ENCODE results near the gene TBXA2R. TPM values are rescaled to one million over a fixed set of nuclear protein-coding genes. Genes with fewer than 3 reads are reported as not detected.

Gene TBXA2R
- total and polyA plus RNA-seq, 2 of the 4 experiments (the other 2 are of a cell fraction) = 0.36 to 2.3 TPM

- Histone ChIP-seq H3K36me3 (ENCODE audit: control insufficient read depth, insufficient read depth, low read length) (peaks cover 20% of the 10 kb centered on the region), H2BK20ac (ENCODE audit: low read depth, low read length) (no peak overlapping the region), H3K4me1 (ENCODE audit: control insufficient read depth, insufficient read depth, low read length) (peaks cover 11% of the 10 kb centered on the region), H3K9ac (ENCODE audit: low read depth, low read length) (peak overlapping the region; percentile 61), H2AK5ac (ENCODE audit: low read depth, low read length) (peak overlapping the region; percentile 96), H3K27me3 (ENCODE audit: control insufficient read depth, insufficient read depth, low read length) (no peaks in the 10 kb centered on the region), H3K4ac (ENCODE audit: low read depth, low read length) (peak overlapping the region; percentile 89), H3K23ac (ENCODE audit: low read depth, low read length) (peak overlapping the region; percentile 85; the same call in 1 of the 2 replicates), H2BK120ac (ENCODE audit: low read depth, low read length) (no peak overlapping the region), H2BK15ac (ENCODE audit: low read depth, low read length) (peak overlapping the region; percentile 32; the same call in 1 of the 3 replicates), H3K9me3 (ENCODE audit: control insufficient read depth, insufficient read depth, low read length) (no peaks in the 10 kb centered on the region), H3K79me1 (ENCODE audit: low read depth in 1 of 2, low read length in 2 of 2) (peaks cover 7 to 17% of the 10 kb centered on the region in 2 experiments), H4K8ac (ENCODE audit: low read depth in 2 of 2, low read length in 2 of 2) (peak overlapping the region; percentile 92 to 94), H3K9me1 (ENCODE audit: insufficient read depth, low read length) (0 out of 2 replicates have a peak, but pooled peaks cover 6% of the 10 kb centered on the region), H3K56ac (ENCODE audit: extremely low read depth, insufficient read depth, low read length) (no peak overlapping the region), H2BK5ac (ENCODE audit: low read depth, low read length, poor library complexity, severe bottlenecking) (peak overlapping the region; percentile 30), H4K5ac (ENCODE audit: low read depth, low read length) (peak overlapping the region; percentile 77), H2AFZ (replicated peaks; ENCODE audit: low read length, poor library complexity) (peak overlapping the region; percentile 98), H4K20me1 (ENCODE audit: insufficient read depth, low read length) (no peaks in the 10 kb centered on the region), H2AK9ac (replicated peaks; ENCODE audit: low read depth, low read length, poor library complexity) (peak overlapping the region; percentile 98), H4K91ac (ENCODE audit: insufficient read depth, low read depth, low read length) (peak overlapping the region; percentile 56), H3K18ac (ENCODE audit: low read depth, low read length) (no peak overlapping the region), H3K4me3 (ENCODE audit: insufficient read depth, low read depth, low read length) (peak overlapping the region; percentile 56), H3K27ac (ENCODE audit: insufficient read depth, low read length) (peak overlapping the region; percentile 59), H3K14ac (replicated peaks; ENCODE audit: low read depth, low read length) (peak overlapping the region; percentile 92), H3K4me2 (ENCODE audit: low read depth, low read length) (peak overlapping the region; percentile 85)
- intact Hi-C loops (cut with micrococcal nuclease) = no loop called here
- POLR2A ChIA-PET (ENCODE audit: unreplicated experiment) = no interaction called here
- in situ Hi-C loops (cut with MboI; ENCODE audit: low sequenced_read_pairs) = loop anchor here (25.0 kb wide), 1 partner anchor 295 kb away; no protein-coding TSS in a partner anchor
- dilution Hi-C loops (cut with HindIII; ENCODE audit: low sequenced_read_pairs, unreplicated experiment) = no loop called here
- DNase-seq (no peak), ATAC-seq (ENCODE audit: low read depth) (peak; percentile 5)
- BruUV-seq (replicated peaks) = no TSS peak
- WGBS, 2 experiments (ENCODE audit: extremely low coverage in 2 of 2, insufficient read length in 1 of 2) = 16% methylated on average over 6 of the region's 22 CpGs; no CpG with 5 or more reads in 1 of the 2 experiments
- TF ChIP-seq FOS (IDR thresholded peaks at IDR 0.05; ENCODE audit: low read depth, low read length) (no peak), USF2 (IDR thresholded peaks at IDR 0.05; ENCODE audit: low read depth, low read length) (no peak), ELK1 (IDR thresholded peaks at IDR 0.05; ENCODE audit: borderline replicate concordance, low read depth, low read length) (no peak), RAD21 (IDR thresholded peaks at IDR 0.05; ENCODE audit: low read length) (no peak), BHLHE40 (IDR thresholded peaks at IDR 0.05; ENCODE audit: low read depth, low read length) (no peak), RCOR1 (IDR thresholded peaks at IDR 0.05; ENCODE audit: insufficient replicate concordance, low read length) (no peak), RFX5 (IDR thresholded peaks at IDR 0.05; ENCODE audit: low read depth, low read length) (no peak), MXI1 (IDR thresholded peaks at IDR 0.05; ENCODE audit: borderline replicate concordance, low read depth, low read length) (no peak), CTCF (conservative IDR thresholded peaks at IDR 0.05; ENCODE audit: low read depth, low read length) (no peak), NFE2L2 (IDR thresholded peaks at IDR 0.05; ENCODE audit: low read depth, low read length) (no peak)
- CTCF ChIA-PET = no interaction called here
These were observed 816 bp upstream of the TBXA2R start for GRCh38 chr19:3607303-3608078.
